Heart left ventricle (tissue), 13 donors: ENCODE measurements around the gene MEA1.

ENCODE experiments used
- CTCF ChIP-seq, 12 donors: fragments of 200-600 bp; sonication (generic) in 4 of 12; IDR thresholded peaks; one replicate each; pipeline versions ENCODE4 v1.5.0 to v1.8.0; 2018 to 2022; ENCODE audit warnings: antibody characterized with exemption in 12 of 12, mild to moderate bottlenecking in 5 of 12
- POLR2A ChIP-seq, 2 donors: fragments of 450-650 bp; IDR thresholded peaks; one replicate each; pipeline ENCODE4 v1.6.1; 2017; ENCODE audit warnings: antibody characterized with exemption in 2 of 2, mild to moderate bottlenecking in 2 of 2, moderate library complexity in 2 of 2
- donor health status: ischemic (EF 13 %, LVEDD 7.1; RV severe dilation, severe dysfunction).
- donor health status: DM: no; HTN: yes; CAD: no.
- donor health status: DM: no; HTN: no; CAD: no.
- donor health status: ischemic (EF 25% LVEDD 6.9; RV normal size, moderate dysfunction).
- donor health status: ischemic (EF 25% LVEDD 5.7; RV mildly dilated, moderate dysfunction).
- donor health status: ischemic (EF 35%, LVEDD 5.7; RV mildly dilated, moderate dysfunction).
- donor health status: nonischemic (EF 11% LVEDD 7.7; RV severe dilation, severe dysfunction).
- donor health status: DM: yes; HTN: yes; CAD: no.
- donor health status: PGD.
- donor health status: ischemic (EF 29% LVEDD 5.4; RV normal size, mild dysfunction).
- donor health status: nonischemic (EF 23%, LVEDD 6.1; RV moderate dilation, normal function).

- TF ChIP-seq CTCF (IDR thresholded peaks at IDR 0.05): no peak
- peak; percentile 22 to 65 for TF ChIP-seq POLR2A (IDR thresholded peaks at IDR 0.05)
Observed at GRCh38 chr6:43013843-43014433, at the start of gene MEA1, which contains the start of gene KLHDC3.
